Spinal cord (tissue), 10 donors: ENCODE results near the gene HOXA11. TPM values are rescaled to one million over a fixed set of nuclear protein-coding genes. Genes with fewer than 3 reads are reported as not detected.

Experiments used
- DNase-seq, 6 donors: peaks; one replicate each; pipeline versions ENCODE4 v3.0.0 to v3.0.0-alpha.2; 2013 to 2015; ENCODE audit warnings: low spot score in 6 of 6, low read depth in 4 of 6
- H3K27ac ChIP-seq: one replicate; pipeline ENCODE4 v1.5.1; 2013; ENCODE audit warnings: low read depth, low read length, control low read depth
- H3K27me3 ChIP-seq: one replicate; pipeline ENCODE4 v1.6.1; 2013; ENCODE audit warnings: low read length; ENCODE audit not compliant: control insufficient read depth, insufficient read depth
- H3K36me3 ChIP-seq: one replicate; pipeline ENCODE4 v1.6.1; 2013; ENCODE audit warnings: low read length; ENCODE audit not compliant: control insufficient read depth, insufficient read depth
- H3K4me1 ChIP-seq: one replicate; pipeline ENCODE4 v1.6.1; 2013; ENCODE audit warnings: low read length; ENCODE audit not compliant: control insufficient read depth, insufficient read depth
- H3K4me3 ChIP-seq: one replicate; pipeline ENCODE4 v1.5.1; 2013; ENCODE audit warnings: low read depth, low read length, control low read depth
- H3K9me3 ChIP-seq: one replicate; pipeline ENCODE4 v1.6.1; 2013; ENCODE audit warnings: low read length; ENCODE audit not compliant: control insufficient read depth, insufficient read depth
- WGBS: methylation state at CpG from one replicate; pipeline ENCODE4 v1.1.5; 2013; ENCODE audit warnings: missing lambda C conversion rate; ENCODE audit not compliant: insufficient coverage; 5-methylcytosine and 5-hydroxymethylcytosine counted together
- polyA plus RNA-seq, 2 donors: library from polyadenylated mRNA; unstranded; fragments of 120-200 nt; gene quantifications; one replicate each; pipeline ENCODE4 v1.2.1, GENCODE V29; 2013; ENCODE audit not compliant: insufficient read length in 2 of 2
- total RNA-seq, 2 donors: library from RNA; depleted of rRNA in 1 of 2; stranded (reverse); fragments of 120-200 nt in 1 of 2; fragments of >200 nt in 1 of 2; gene quantifications; one replicate each; pipeline versions ENCODE4 v1.2.3 to v1.2.4, GENCODE V29; 2013 to 2014
- donor health status: healthy.

HOXA11 gene
- total and polyA plus RNA-seq, 4 donors, result 0.27 to 2.2 TPM; not detected in 2

DNA sequence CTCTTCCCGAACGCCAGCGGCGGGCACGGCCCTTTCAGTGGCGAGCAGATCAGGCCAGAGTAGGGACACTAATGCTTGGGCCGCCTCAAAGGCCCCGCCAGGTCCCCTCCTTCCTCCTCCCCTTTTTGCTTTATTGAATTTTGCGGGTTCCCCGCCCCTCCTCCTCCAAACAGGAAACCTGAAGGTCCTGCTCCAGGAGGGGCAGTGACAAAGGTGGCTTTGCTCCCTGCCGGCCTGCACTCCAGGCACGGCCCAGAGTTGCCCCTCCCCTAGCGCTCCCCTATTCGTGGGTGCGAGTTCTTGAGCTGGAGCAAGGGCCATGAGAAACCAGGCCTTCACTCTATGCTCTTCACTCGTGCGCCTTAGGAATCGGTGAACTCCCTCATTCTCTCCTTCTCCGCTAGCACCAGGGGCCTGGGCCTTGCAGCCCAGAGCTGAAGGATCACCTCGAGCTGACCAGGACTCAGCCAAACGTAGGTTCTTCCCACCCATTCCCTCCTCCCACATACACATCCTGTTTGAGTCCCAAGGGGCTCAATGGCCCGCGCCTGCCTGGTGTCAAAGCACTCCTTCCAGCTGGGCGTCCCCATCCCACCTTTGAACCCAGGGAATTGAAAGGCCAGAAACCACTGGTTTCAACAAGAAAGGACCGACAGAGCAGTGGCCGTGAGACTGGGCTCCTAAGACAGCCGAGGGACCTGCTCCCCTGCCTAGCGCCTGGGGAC, 36.8 kb downstream of the HOXA11 start:
- peak overlapping the region; percentile 91 for H3K4me3 ChIP-seq
- 8% methylated on average over 28 of the region's 28 CpGs for WGBS
- peaks cover 80% of the 10 kb centered on the region for H3K4me1 ChIP-seq

DNA sequence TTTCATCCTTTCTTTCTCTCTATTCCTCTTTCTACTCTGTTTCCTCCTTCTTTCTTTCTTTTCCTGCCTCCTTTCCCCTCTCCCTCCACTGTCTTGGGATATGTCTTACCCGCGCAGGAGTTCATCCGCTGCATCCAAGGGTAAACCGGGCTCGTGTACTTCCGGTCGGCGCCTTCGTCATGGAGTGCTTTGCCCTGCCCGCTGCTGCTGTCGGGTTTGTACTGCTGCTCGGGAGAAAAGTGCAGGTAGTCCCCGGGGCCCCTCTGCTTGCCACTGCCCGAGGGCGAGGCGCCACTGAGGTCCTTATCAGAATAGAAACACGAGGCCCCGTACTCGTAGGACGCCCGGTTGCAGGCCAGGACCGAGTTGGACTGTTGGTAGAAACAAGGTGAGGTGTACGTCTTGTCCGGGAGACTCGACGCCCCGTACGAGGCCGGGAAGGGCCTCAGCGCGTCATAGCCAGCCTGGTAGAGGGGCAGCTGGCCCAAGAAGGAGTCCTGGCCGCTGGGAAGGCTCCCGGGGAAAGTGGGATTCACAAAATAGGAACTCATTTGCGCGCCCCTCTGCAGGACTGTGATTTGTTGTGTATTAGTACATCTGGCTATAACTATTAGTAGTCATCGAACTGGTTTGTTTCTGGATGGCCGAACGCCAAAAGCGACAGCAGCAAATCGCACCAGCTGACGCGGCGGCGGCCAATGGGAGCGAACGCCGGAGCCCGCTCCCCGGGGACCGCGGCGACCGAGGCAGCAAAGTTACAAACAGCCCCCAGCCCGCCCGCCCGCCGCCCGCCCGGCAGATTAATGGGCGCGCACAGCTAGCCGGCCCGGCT, 37.6 kb downstream of the HOXA11 start, which contains the start of gene HOXA6:
TSS of gene HOXA6 (minus strand) at position 576 of the 832 bp plus-strand sequence. CDS start at position 551, 25 bp downstream.
- Histone ChIP-seq H3K36me3 (peaks cover 42% of the 10 kb centered on the region), H3K27ac (peak within 1 kb of the TSS; percentile 99), H3K27me3 (peaks cover 4% of the 10 kb centered on the region), H3K4me1 (peaks cover 77% of the 10 kb centered on the region), H3K4me3 (peak within 1 kb of the TSS; percentile 91), H3K9me3 (no peaks in the 10 kb centered on the region)
- 10% methylated on average over 63 of the region's 63 CpGs for WGBS
- peak in 2 of 6 donors; percentile 87 to 96 for DNase-seq

More for the DNA sequence above, 36.8 kb downstream of the HOXA11 start:
- peaks cover 4% of the 10 kb centered on the region for H3K27me3 ChIP-seq
- peaks cover 35% of the 10 kb centered on the region for H3K36me3 ChIP-seq
- DNase-seq, result no peak
- peak overlapping the region; percentile 99 for H3K27ac ChIP-seq
- no peaks in the 10 kb centered on the region for H3K9me3 ChIP-seq

- Histone ChIP-seq H3K36me3 (peaks cover 49% of the 10 kb centered on the region), H3K4me1 (peaks cover 77% of the 10 kb centered on the region), H3K27ac (peak overlapping the region; percentile 99), H3K9me3 (no peaks in the 10 kb centered on the region), H3K4me3 (peak overlapping the region; percentile 91), H3K27me3 (peaks cover 6% of the 10 kb centered on the region)
- no peak for DNase-seq
- 45% methylated on average over 4 of the region's 5 CpGs for WGBS
These were observed 38.4 kb downstream of the HOXA11 start for GRCh38 chr7:27146491-27147198.

- peak overlapping the region; percentile 91 for H3K4me3 ChIP-seq
- H3K4me1 ChIP-seq, result peaks cover 71% of the 10 kb centered on the region
- no peak for DNase-seq
- 30% methylated on average over 7 of the region's 11 CpGs for WGBS
- peak overlapping the region; percentile 99 for H3K27ac ChIP-seq
- no peaks in the 10 kb centered on the region for H3K9me3 ChIP-seq
- peaks cover 6% of the 10 kb centered on the region for H3K27me3 ChIP-seq
- peaks cover 49% of the 10 kb centered on the region for H3K36me3 ChIP-seq
These were observed 39.1 kb downstream of the HOXA11 start for GRCh38 chr7:27145914-27146412.

- H3K4me1 ChIP-seq, result peaks cover 73% of the 10 kb centered on the region
- peaks cover 49% of the 10 kb centered on the region for H3K36me3 ChIP-seq
- peak overlapping the region; percentile 99 for H3K27ac ChIP-seq
- H3K9me3 ChIP-seq, result no peaks in the 10 kb centered on the region
- no peak for DNase-seq
- WGBS, result 16% methylated on average over 47 of the region's 47 CpGs
- H3K27me3 ChIP-seq, result peaks cover 6% of the 10 kb centered on the region
- peak overlapping the region; percentile 91 for H3K4me3 ChIP-seq
These were observed 39.7 kb downstream of the HOXA11 start for GRCh38 chr7:27145165-27145913.

GRCh38 chr7:27144781-27145164, 40.3 kb downstream of the HOXA11 start:
- peak overlapping the region; percentile 99 for H3K27ac ChIP-seq
- H3K4me3 ChIP-seq, result peak overlapping the region; percentile 91
- peaks cover 6% of the 10 kb centered on the region for H3K27me3 ChIP-seq
- H3K36me3 ChIP-seq, result peaks cover 51% of the 10 kb centered on the region
- DNase-seq, result no peak
- no peaks in the 10 kb centered on the region for H3K9me3 ChIP-seq
- WGBS, result 15% methylated on average over 31 of the region's 31 CpGs
- peaks cover 73% of the 10 kb centered on the region for H3K4me1 ChIP-seq

GRCh38 chr7:27143950-27144780, 40.9 kb downstream of the HOXA11 start:
- Histone ChIP-seq H3K27me3 (peaks cover 6% of the 10 kb centered on the region), H3K4me1 (peaks cover 75% of the 10 kb centered on the region), H3K9me3 (no peaks in the 10 kb centered on the region), H3K36me3 (peaks cover 57% of the 10 kb centered on the region), H3K4me3 (peak overlapping the region; percentile 91), H3K27ac (peak overlapping the region; percentile 99)
- peak in 2 of 6 donors; percentile 68 to 83 for DNase-seq
- 15% methylated on average over 26 of the region's 40 CpGs for WGBS
